HG03095 (cell line): ENCODE data around the gene PALB2.
"Not testable (repeated sequence)": the region's sequence is repeated elsewhere in the genome, so short reads cannot be mapped to it uniquely, and the experiment has no call there.

Source experiments
- ATAC-seq: cut with Tn5 transposase; IDR thresholded peaks from one replicate; pipeline ENCODE4 v1.9.1; 2021; ENCODE audit warnings: moderate library complexity; ENCODE audit not compliant: unreplicated experiment

PALB2 gene

GRCh38 chr16:23584186-23585076, 56.7 kb downstream of the PALB2 start:
- no peak for ATAC-seq

GRCh38 chr16:23583271-23583670, 57.8 kb downstream of the PALB2 start:
- ATAC-seq: not testable (repeated sequence)

- ATAC-seq: no peak
These were observed 59.3 kb downstream of the PALB2 start for GRCh38 chr16:23581764-23582163.

- no peak for ATAC-seq
These were observed 60.7 kb downstream of the PALB2 start for GRCh38 chr16:23580391-23580790.

GRCh38 chr16:23579371-23579770, 61.7 kb downstream of the PALB2 start:
- no peak for ATAC-seq

GRCh38 chr16:23578101-23578830, 62.8 kb downstream of the PALB2 start:
- no peak for ATAC-seq

- ATAC-seq: no peak
These were observed 63.6 kb downstream of the PALB2 start for GRCh38 chr16:23577493-23577892.

- ATAC-seq: no peak
These were observed 65.3 kb downstream of the PALB2 start for GRCh38 chr16:23575834-23576233.

- ATAC-seq: no peak
These were observed 67.3 kb downstream of the PALB2 start for GRCh38 chr16:23573817-23574216.

GRCh38 chr16:23572394-23572793, 68.7 kb downstream of the PALB2 start:
- no peak for ATAC-seq

- no peak for ATAC-seq
These were observed 69.2 kb downstream of the PALB2 start for GRCh38 chr16:23571895-23572294.

GRCh38 chr16:23570992-23571632, 70.0 kb downstream of the PALB2 start:
- no peak for ATAC-seq

GRCh38 chr16:23567602-23568001, 73.5 kb downstream of the PALB2 start:
- ATAC-seq: no peak

GRCh38 chr16:23566724-23567123, 74.4 kb downstream of the PALB2 start:
- no peak for ATAC-seq

GRCh38 chr16:23564575-23565363, 76.3 kb downstream of the PALB2 start:
- ATAC-seq: no peak

GRCh38 chr16:23563186-23563585, 77.9 kb downstream of the PALB2 start:
- no peak for ATAC-seq

GRCh38 chr16:23562505-23562904, 78.6 kb downstream of the PALB2 start:
- no peak for ATAC-seq

GRCh38 chr16:23561586-23561985, 79.5 kb downstream of the PALB2 start:
- ATAC-seq: no peak

- peak; percentile 0 for ATAC-seq
These were observed 83.1 kb downstream of the PALB2 start for GRCh38 chr16:23557779-23558702.
